ENCODE results near the gene ADGRE2.
"Not testable (repeated sequence)": the region's sequence is repeated elsewhere in the genome, so short reads cannot be mapped to it uniquely, and the experiment has no call there.

Gene ADGRE2

GRCh38 chr19:14782626-14783409 lies 4.5 kb upstream of the ADGRE2 start:
- no peaks in the 10 kb centered on the region; a peak in 1 of 22 replicates for H3K27me3 ChIP-seq
- no peak overlapping the region for H3K4me3 ChIP-seq
- H4K20me1 ChIP-seq = no peaks in the 10 kb centered on the region
- peak overlapping the region in 10 of 11 experiments; percentile 28 to 73 (median 60); a peak in 16 of 22 replicates for H3K9ac ChIP-seq
- H3K9me3 ChIP-seq (replicated peaks in 1 of 11) = peaks cover 0 to 11% (median 0%) of the 10 kb centered on the region in 11 experiments; a peak in 3 of 22 replicates
- peak overlapping the region; percentile 76 to 92 (median 84); a peak in 21 of 22 replicates for H3K4me2 ChIP-seq
- TF ChIP-seq Cebpa-rat (IDR thresholded peaks at IDR 0.05) = no peak
- peak overlapping the region; percentile 50 to 91 (median 88) for H3K27ac ChIP-seq
- H3K4me1 ChIP-seq = peaks cover 65 to 92% (median 89%) of the 10 kb centered on the region in 10 experiments
- H3K36me3 ChIP-seq = no peaks in the 10 kb centered on the region

GRCh38 chr19:14781713-14782536 lies 3.6 kb upstream of the ADGRE2 start:
- not testable (repeated sequence) for H3K9me3 ChIP-seq (replicated peaks in 1 of 11); H3K27me3 ChIP-seq
- H3K4me1 ChIP-seq = peaks cover 63 to 88% (median 84%) of the 10 kb centered on the region in 10 experiments

GRCh38 chr19:14780622-14781225 lies 2.4 kb upstream of the ADGRE2 start:
- not testable (repeated sequence) for H3K27ac ChIP-seq; H3K27me3 ChIP-seq; H3K36me3 ChIP-seq; H3K9me3 ChIP-seq (replicated peaks in 1 of 11); H4K20me1 ChIP-seq; H3K9ac ChIP-seq; H3K4me3 ChIP-seq
- H3K4me2 ChIP-seq = peak overlapping the region in 8 of 11 experiments; percentile 10 to 85 (median 52); a peak in 12 of 22 replicates
- peaks cover 63 to 86% (median 77%) of the 10 kb centered on the region in 10 experiments for H3K4me1 ChIP-seq

More at GRCh38 chr19:14781713-14782536, 3.6 kb upstream of the ADGRE2 start:
- not testable (repeated sequence) for H3K4me3 ChIP-seq, H3K36me3 ChIP-seq, H3K9ac ChIP-seq, H4K20me1 ChIP-seq
- H3K4me2 ChIP-seq = peak overlapping the region in 9 of 11 experiments; percentile 80 to 92 (median 84); a peak in 15 of 22 replicates
- H3K27ac ChIP-seq = peak overlapping the region in 7 of 11 experiments; percentile 66 to 91 (median 88); a peak in 7 of 22 replicates

DNA sequence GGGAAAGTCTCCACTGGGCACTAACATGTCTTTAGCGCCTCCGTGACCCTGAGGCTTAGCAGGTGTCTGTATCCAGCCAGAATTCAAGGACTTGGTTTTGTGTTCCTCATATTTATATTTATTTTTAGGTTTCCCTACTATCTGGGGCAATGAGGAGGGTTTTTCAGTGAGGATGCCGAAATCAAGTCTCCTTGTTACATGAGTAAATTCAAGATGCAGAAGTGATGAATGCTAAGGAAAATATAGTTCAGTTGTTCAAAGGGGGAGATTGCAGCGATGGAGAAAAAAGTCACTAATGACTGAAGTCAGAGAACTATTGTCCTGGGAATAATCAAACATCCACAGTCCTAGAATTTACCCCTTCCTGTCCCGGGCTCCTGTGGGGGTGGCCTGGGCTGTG lies 791 bp upstream of the ADGRE2 start:
- H3K4me1 ChIP-seq = peaks cover 64 to 92% (median 80%) of the 10 kb centered on the region in 10 experiments
- H3K9ac ChIP-seq = 0 out of 22 replicates have a peak overlapping the region, but pooled peaks of 4 of the 11 experiments have one; percentile 1 to 34 (median 9)
- H3K27ac ChIP-seq = peak overlapping the region in 10 of 11 experiments; percentile 7 to 33 (median 18); a peak in 11 of 22 replicates
- no peaks in the 10 kb centered on the region for H3K9me3 ChIP-seq (replicated peaks in 1 of 11)
- peaks cover 0 to 19% (median 6%) of the 10 kb centered on the region in 11 experiments; a peak in 11 of 22 replicates for H4K20me1 ChIP-seq
- no peak overlapping the region for H3K4me3 ChIP-seq
- peaks cover 0 to 10% (median 0%) of the 10 kb centered on the region in 11 experiments; a peak in 5 of 22 replicates for H3K27me3 ChIP-seq
- peaks cover 0 to 14% (median 0%) of the 10 kb centered on the region in 11 experiments; a peak in 7 of 22 replicates for H3K36me3 ChIP-seq
- TF ChIP-seq Cebpa-rat (IDR thresholded peaks at IDR 0.05) = no peak
- peak overlapping the region; percentile 3 to 77 (median 63); a peak in 21 of 22 replicates for H3K4me2 ChIP-seq

- H3K9me3 ChIP-seq (replicated peaks in 1 of 11); H3K4me3 ChIP-seq; H3K9ac ChIP-seq: not testable (repeated sequence)
- Histone ChIP-seq H3K4me1 (peaks cover 58 to 88% (median 77%) of the 10 kb centered on the region in 10 experiments), H3K4me2 (peak overlapping the region in 9 of 11 experiments; percentile 43 to 77 (median 56); a peak in 16 of 22 replicates), H3K36me3 (peaks cover 0 to 28% (median 10%) of the 10 kb centered on the region in 11 experiments; a peak in 16 of 22 replicates), H3K27ac (0 out of 22 replicates have a peak overlapping the region, but pooled peaks of 1 of the 11 experiments have one; percentile 37), H4K20me1 (peaks cover 0 to 34% (median 6%) of the 10 kb centered on the region in 11 experiments; a peak in 12 of 22 replicates), H3K27me3 (peaks cover 0 to 15% (median 5%) of the 10 kb centered on the region in 11 experiments; a peak in 7 of 22 replicates)
Observed at GRCh38 chr19:14777645-14778044, 715 bp downstream of the ADGRE2 start.

GRCh38 chr19:14775869-14776586 lies 2.3 kb downstream of the ADGRE2 start:
- H3K4me1 ChIP-seq = peaks cover 71 to 89% (median 77%) of the 10 kb centered on the region in 10 experiments
- peak overlapping the region; percentile 30 to 89 (median 74) for H3K9ac ChIP-seq
- peak overlapping the region; percentile 74 to 98 (median 90) for H3K4me2 ChIP-seq
- peaks cover 0 to 15% (median 5%) of the 10 kb centered on the region in 11 experiments; a peak in 7 of 22 replicates for H3K27me3 ChIP-seq
- TF ChIP-seq Cebpa-rat (IDR thresholded peaks at IDR 0.05) = peak in 1 of 11 experiments; percentile 3; a peak in 1 of 22 replicates
- peaks cover 0 to 50% (median 22%) of the 10 kb centered on the region in 11 experiments; a peak in 13 of 22 replicates for H4K20me1 ChIP-seq
- peak overlapping the region; percentile 49 to 86 (median 73) for H3K27ac ChIP-seq
- H3K9me3 ChIP-seq (replicated peaks in 1 of 11) = peaks cover 0 to under 1% (median 0%) of the 10 kb centered on the region in 11 experiments; a peak in 1 of 22 replicates
- H3K4me3 ChIP-seq = peak overlapping the region; percentile 36 to 99 (median 70)
- peaks cover 0 to 44% (median 26%) of the 10 kb centered on the region in 11 experiments; a peak in 17 of 22 replicates for H3K36me3 ChIP-seq

DNA sequence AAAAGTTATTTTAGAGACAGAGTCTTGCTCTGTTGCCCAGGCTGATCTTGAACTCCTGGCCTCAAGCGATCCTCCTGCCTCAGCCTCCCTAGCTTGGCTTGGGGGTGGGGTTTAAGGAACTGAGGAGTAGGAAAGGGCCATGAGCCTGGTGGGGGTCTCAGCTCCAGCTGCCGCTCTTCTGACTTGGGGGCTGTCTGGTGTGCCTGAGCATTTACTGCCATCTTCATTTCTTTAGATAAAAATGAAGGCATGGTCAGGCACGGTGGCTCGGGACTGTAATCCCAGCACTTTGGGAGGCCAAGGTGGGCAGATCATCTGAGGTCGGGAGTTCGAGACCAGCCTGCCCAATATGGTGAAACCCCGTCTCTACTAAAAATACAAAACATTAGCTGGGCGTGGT lies 3.0 kb downstream of the ADGRE2 start:
- Histone ChIP-seq H4K20me1 (peaks cover 0 to 57% (median 25%) of the 10 kb centered on the region in 11 experiments; a peak in 13 of 22 replicates), H3K36me3 (peaks cover 0 to 51% (median 33%) of the 10 kb centered on the region in 11 experiments; a peak in 17 of 22 replicates), H3K4me3 (peak overlapping the region; percentile 36 to 99 (median 70); a peak in 17 of 20 replicates), H3K9ac (peak overlapping the region; percentile 1 to 89 (median 74); a peak in 18 of 22 replicates), H3K27ac (peak overlapping the region; percentile 49 to 86 (median 73); a peak in 21 of 22 replicates), H3K27me3 (peaks cover 0 to 15% (median 5%) of the 10 kb centered on the region in 11 experiments; a peak in 7 of 22 replicates), H3K4me1 (peaks cover 72 to 89% (median 77%) of the 10 kb centered on the region in 10 experiments), H3K4me2 (peak overlapping the region; percentile 74 to 98 (median 90))
- H3K9me3 ChIP-seq (replicated peaks in 1 of 11) = not testable (repeated sequence)
